KMS-11 (cell line): ENCODE data around the gene CHDH.

Experiments used
- H2AFZ ChIP-seq: fragments of 200-600 bp; sonication (generic); 2 replicates; pipeline ENCODE4 v1.6.1; 2016; ENCODE audit warnings: antibody characterized with exemption, mixed run types, low read depth
- H3K27ac ChIP-seq: fragments of 200-600 bp; sonication (generic); 2 replicates; pipeline ENCODE4 v1.6.1; 2016; ENCODE audit warnings: mild to moderate bottlenecking, mixed run types
- H3K27me3 ChIP-seq: fragments of 200-600 bp; sonication (generic); 2 replicates; pipeline ENCODE4 v1.6.1; 2017; ENCODE audit warnings: mild to moderate bottlenecking, low read depth, mixed run types, moderate library complexity; ENCODE audit not compliant: insufficient read depth
- H3K36me3 ChIP-seq: fragments of 200-600 bp; sonication (generic); 2 replicates; pipeline ENCODE4 v1.6.1; 2017; ENCODE audit warnings: mild to moderate bottlenecking, mixed run types; ENCODE audit not compliant: insufficient read depth
- H3K4me1 ChIP-seq: fragments of 200-600 bp; sonication (generic); 2 replicates; pipeline ENCODE4 v1.6.1; 2016; ENCODE audit warnings: mild to moderate bottlenecking, low read depth, mixed run types; ENCODE audit not compliant: poor library complexity, severe bottlenecking
- H3K4me2 ChIP-seq: fragments of 200-600 bp; sonication (generic); 2 replicates; pipeline ENCODE4 v1.7.0; 2016; ENCODE audit warnings: mild to moderate bottlenecking, mixed run types
- H3K4me3 ChIP-seq: fragments of 200-600 bp; sonication (generic); IDR thresholded peaks from 2 replicates; pipeline ENCODE4 v1.6.1; 2017; ENCODE audit warnings: low read depth, low read length, mixed read lengths; ENCODE audit not compliant: insufficient read depth
- H3K79me2 ChIP-seq: fragments of 200-600 bp; sonication (generic); 2 replicates; pipeline ENCODE4 v1.6.1; 2016; ENCODE audit warnings: low read depth, mixed run types; ENCODE audit not compliant: insufficient read depth
- H3K9ac ChIP-seq: fragments of 200-600 bp; sonication (generic); 2 replicates; pipeline ENCODE4 v1.6.1; 2016; ENCODE audit warnings: mild to moderate bottlenecking, mixed run types
- H4K20me1 ChIP-seq: fragments of 200-600 bp; sonication (generic); 2 replicates; pipeline ENCODE4 v1.6.1; 2016; ENCODE audit warnings: mild to moderate bottlenecking, mixed run types; ENCODE audit not compliant: insufficient read depth
- TF ChIP-seq, protein P1 (sequence below): fragments of 200-600 bp; sonication (generic); conservative IDR thresholded peaks from 2 replicates; pipeline ENCODE4 v1.6.1; 2017; ENCODE audit warnings: low read depth, mild to moderate bottlenecking, antibody characterized with exemption, low read length, moderate library complexity, mixed read lengths

Gene CHDH

DNA sequence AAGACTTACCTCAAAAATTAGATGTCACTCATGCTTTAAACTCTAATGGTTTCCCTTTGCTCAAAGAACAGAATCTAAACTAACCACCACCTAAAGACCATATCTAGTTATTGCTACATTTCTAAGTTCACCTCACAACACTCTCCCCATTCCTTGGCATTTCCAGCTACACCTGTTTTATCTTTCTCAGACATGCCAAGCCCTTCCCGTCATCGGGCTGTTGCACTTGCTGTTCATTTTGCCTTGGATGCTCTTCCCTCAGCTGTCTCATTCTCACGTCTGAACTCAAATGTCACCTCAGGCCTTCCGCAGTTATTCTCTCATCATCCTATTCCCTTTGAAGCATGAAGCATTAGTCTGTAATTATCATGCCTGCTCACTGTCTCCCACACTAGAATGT is 36.8 kb upstream of the CHDH start:
- TF ChIP-seq, protein P1, sequence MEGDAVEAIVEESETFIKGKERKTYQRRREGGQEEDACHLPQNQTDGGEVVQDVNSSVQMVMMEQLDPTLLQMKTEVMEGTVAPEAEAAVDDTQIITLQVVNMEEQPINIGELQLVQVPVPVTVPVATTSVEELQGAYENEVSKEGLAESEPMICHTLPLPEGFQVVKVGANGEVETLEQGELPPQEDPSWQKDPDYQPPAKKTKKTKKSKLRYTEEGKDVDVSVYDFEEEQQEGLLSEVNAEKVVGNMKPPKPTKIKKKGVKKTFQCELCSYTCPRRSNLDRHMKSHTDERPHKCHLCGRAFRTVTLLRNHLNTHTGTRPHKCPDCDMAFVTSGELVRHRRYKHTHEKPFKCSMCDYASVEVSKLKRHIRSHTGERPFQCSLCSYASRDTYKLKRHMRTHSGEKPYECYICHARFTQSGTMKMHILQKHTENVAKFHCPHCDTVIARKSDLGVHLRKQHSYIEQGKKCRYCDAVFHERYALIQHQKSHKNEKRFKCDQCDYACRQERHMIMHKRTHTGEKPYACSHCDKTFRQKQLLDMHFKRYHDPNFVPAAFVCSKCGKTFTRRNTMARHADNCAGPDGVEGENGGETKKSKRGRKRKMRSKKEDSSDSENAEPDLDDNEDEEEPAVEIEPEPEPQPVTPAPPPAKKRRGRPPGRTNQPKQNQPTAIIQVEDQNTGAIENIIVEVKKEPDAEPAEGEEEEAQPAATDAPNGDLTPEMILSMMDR: no peak
- Histone ChIP-seq H2AFZ (no peak overlapping the region), H3K36me3 (no peaks in the 10 kb centered on the region; the same call in 1 of the 2 replicates), H4K20me1 (no peaks in the 10 kb centered on the region), H3K4me1 (peaks cover 39% of the 10 kb centered on the region), H3K9ac (no peak overlapping the region), H3K79me2 (peaks cover 7% of the 10 kb centered on the region; the same call in 1 of the 2 replicates), H3K27ac (no peak overlapping the region), H3K4me2 (no peak overlapping the region), H3K4me3 (no peak overlapping the region), H3K27me3 (no peaks in the 10 kb centered on the region)

DNA sequence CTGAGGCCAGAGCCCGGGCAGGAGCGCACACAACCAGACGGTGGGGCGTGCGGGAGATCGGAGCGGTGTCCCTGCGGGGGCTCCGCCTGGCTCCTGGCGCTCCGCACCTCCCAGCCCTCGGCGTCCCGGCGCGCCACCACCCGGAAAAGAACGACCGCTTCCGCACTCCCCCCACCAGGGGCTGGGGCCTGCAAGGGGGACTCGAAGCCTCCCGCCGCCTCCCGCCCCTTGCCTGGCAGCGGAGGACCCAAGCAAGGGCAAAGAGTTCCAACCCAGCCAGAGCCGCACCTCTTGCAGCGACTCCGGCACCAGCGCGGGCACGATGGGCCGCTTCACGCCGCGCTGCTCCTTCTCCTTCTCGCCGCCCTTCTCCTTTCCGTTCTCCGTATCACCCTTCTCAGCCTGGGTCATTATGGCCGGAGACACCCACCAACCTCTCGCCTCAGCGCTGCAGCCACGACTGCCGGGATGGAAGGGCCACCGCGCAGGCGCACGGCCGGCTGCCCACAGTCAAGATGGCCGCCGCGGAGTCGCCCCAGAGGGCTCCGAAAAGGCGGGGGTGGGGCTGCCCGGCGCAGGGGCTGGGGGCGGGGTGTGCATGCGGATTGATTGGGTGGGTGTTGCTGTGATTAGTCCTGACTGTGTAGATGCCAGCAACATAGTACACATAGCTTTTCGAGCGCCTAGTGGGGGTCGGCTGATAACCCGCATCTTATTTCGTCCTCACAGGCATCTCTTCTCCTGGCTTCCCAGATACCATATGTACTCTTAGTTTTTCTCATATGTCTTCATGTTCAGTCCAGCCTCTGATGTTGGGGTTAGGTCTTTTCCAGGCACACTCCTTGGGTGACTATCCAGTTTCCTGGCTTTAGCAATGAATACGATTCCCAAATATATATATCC is 35.7 kb upstream of the CHDH start, which contains the start of gene ACTR8:
Gene ACTR8 (minus strand): TSS at position 462 of the 903 bp plus-strand sequence. CDS start 51 bp downstream, at position 411.
- H3K27ac ChIP-seq: peak within 1 kb of the TSS; percentile 48

DNA sequence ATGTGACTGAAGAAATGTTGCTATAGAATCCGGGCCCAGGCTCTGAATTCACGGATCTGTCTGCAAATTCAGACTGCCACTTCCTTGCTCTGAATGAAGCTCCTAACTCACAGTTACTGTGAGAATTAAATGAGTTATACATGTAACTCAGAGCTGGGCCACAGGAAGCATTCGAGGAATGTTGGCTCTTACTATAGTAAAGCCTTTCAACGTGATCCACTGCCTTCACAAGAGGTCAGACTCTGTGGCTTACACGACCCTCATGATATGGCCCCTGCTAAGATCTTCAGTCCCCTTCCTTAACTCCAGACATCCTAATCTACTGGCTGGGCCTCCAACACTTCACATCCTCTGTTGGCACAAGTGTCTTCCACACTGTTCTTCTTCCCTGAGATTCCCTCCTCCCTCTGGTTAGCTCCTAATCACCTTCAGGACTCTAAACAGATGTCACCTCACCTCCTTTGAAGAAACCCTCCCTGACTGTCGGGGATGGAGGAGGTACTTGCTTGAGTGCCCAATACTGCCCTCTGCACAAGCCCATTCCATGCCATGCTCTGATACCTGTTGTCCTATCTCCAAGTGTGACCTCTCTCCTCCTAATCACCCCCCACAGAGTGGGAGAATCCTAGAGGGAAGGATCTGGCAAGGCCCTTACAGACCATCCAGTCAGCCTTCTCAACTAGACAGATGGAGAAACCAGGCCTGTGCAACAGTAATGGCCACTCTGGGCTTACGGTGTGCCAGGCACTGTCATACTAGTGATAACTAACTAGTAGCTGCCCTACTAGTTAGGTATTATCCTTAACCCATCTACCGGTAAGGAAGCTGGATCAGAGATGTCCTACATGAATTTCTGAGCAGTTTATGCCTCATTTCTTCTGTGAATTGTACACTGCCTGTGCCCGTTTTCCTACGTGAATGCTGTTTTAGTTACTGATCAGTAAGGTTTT is 34.5 kb upstream of the CHDH start:
- Histone ChIP-seq H3K27me3 (no peaks in the 10 kb centered on the region), H4K20me1 (no peaks in the 10 kb centered on the region), H3K27ac (peak overlapping the region; percentile 48; the same call in 1 of the 2 replicates), H3K4me1 (peaks cover 16% of the 10 kb centered on the region), H3K79me2 (no peaks in the 10 kb centered on the region), H3K4me2 (peak overlapping the region; percentile 82), H3K4me3 (peak overlapping the region; percentile 90), H3K9ac (peak overlapping the region; percentile 69; the same call in 1 of the 2 replicates), H2AFZ (0 out of 2 replicates have a peak overlapping the region, but pooled peaks have one; percentile 61), H3K36me3 (no peaks in the 10 kb centered on the region; the same call in 1 of the 2 replicates)
- TF ChIP-seq, protein P1: no peak

More for the DNA sequence above, 35.7 kb upstream of the CHDH start, which contains the start of gene ACTR8:
- Histone ChIP-seq H3K4me3 (peak within 1 kb of the TSS; percentile 90), H3K36me3 (no peaks in the 10 kb centered on the region; the same call in 1 of the 2 replicates), H3K27me3 (no peaks in the 10 kb centered on the region), H3K4me2 (peak within 1 kb of the TSS; percentile 82), H2AFZ (peak within 1 kb of the TSS; percentile 61), H4K20me1 (no peaks in the 10 kb centered on the region), H3K79me2 (no peaks in the 10 kb centered on the region), H3K4me1 (peaks cover 28% of the 10 kb centered on the region), H3K9ac (peak within 1 kb of the TSS; percentile 69; the same call in 1 of the 2 replicates)
- TF ChIP-seq, protein P1: no peak
